Measurements from ENCODE around the gene CDH23. TPM values are rescaled to one million over a fixed set of nuclear protein-coding genes. Genes with fewer than 3 reads are reported as not detected.

Gene CDH23
- total and polyA plus RNA-seq, 9 of the 15 experiments (the other 6 are each of a cell fraction or from before 2014, with no cell fraction given): 0.18 to 1.2 (median 0.47) TPM

GRCh38 chr10:71812016-71812912 is 415.5 kb downstream of the CDH23 start (continued):
- TF ChIP-seq, protein P1, sequence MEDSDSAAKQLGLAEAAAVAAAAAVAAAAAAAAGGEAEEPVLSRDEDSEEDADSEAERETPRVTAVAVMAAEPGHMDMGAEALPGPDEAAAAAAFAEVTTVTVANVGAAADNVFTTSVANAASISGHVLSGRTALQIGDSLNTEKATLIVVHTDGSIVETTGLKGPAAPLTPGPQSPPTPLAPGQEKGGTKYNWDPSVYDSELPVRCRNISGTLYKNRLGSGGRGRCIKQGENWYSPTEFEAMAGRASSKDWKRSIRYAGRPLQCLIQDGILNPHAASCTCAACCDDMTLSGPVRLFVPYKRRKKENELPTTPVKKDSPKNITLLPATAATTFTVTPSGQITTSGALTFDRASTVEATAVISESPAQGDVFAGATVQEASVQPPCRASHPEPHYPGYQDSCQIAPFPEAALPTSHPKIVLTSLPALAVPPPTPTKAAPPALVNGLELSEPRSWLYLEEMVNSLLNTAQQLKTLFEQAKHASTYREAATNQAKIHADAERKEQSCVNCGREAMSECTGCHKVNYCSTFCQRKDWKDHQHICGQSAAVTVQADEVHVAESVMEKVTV (CRISPR knock-in tag; IDR thresholded peaks at IDR 0.05): peak; percentile 93
- TF ChIP-seq MEIS2 (IDR thresholded peaks at IDR 0.05; ENCODE audit: partially characterized antibody) (peak; percentile 77), HMGN3 (IDR thresholded peaks at IDR 0.05; ENCODE audit: borderline replicate concordance, extremely low read depth, insufficient read length, low read depth, low read length) (peak; percentile 24), ELF1 (tag; IDR thresholded peaks at IDR 0.05) (no peak), XRCC5 (IDR thresholded peaks at IDR 0.05; ENCODE audit: low read depth, low read length) (peak; percentile 90), ZNF551 (CRISPR knock-in tag; IDR thresholded peaks at IDR 0.05) (no peak), KHSRP (IDR thresholded peaks at IDR 0.05) (no peak), MYC (IDR thresholded peaks at IDR 0.05; ENCODE audit: low read depth, low read length) (peak; percentile 90), MYC (CRISPR knock-in tag; IDR thresholded peaks at IDR 0.05; ENCODE audit: borderline replicate concordance, low read depth) (peak; percentile 67; the same call in 1 of the 2 replicates), SMC3 (conservative IDR thresholded peaks at IDR 0.05; ENCODE audit: insufficient read depth, low read depth, low read length) (peak; percentile 92), L3MBTL2 (IDR thresholded peaks at IDR 0.05) (peak; percentile 78), ZNF79 (CRISPR knock-in tag; IDR thresholded peaks at IDR 0.05; ENCODE audit: low read depth) (no peak), MTA3 (IDR thresholded peaks at IDR 0.05; ENCODE audit: borderline replicate concordance) (peak; percentile 41; the same call in 1 of the 2 replicates), PBX2 (CRISPR knock-in tag; IDR thresholded peaks at IDR 0.05; ENCODE audit: low read depth) (no peak), PBX2 (tag; conservative IDR thresholded peaks at IDR 0.05; ENCODE audit: low read depth) (0 out of 2 replicates have a peak, but pooled peaks have one; percentile 18), ARHGAP35 (IDR thresholded peaks at IDR 0.05; ENCODE audit: partially characterized antibody) (no peak), ADNP (tag; IDR thresholded peaks at IDR 0.05) (no peak)
- TF ChIP-seq, protein P2, sequence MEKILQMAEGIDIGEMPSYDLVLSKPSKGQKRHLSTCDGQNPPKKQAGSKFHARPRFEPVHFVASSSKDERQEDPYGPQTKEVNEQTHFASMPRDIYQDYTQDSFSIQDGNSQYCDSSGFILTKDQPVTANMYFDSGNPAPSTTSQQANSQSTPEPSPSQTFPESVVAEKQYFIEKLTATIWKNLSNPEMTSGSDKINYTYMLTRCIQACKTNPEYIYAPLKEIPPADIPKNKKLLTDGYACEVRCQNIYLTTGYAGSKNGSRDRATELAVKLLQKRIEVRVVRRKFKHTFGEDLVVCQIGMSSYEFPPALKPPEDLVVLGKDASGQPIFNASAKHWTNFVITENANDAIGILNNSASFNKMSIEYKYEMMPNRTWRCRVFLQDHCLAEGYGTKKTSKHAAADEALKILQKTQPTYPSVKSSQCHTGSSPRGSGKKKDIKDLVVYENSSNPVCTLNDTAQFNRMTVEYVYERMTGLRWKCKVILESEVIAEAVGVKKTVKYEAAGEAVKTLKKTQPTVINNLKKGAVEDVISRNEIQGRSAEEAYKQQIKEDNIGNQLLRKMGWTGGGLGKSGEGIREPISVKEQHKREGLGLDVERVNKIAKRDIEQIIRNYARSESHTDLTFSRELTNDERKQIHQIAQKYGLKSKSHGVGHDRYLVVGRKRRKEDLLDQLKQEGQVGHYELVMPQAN (IDR thresholded peaks at IDR 0.05; ENCODE audit: borderline replicate concordance): peak; percentile 32; the same call in 1 of the 2 replicates
- TF ChIP-seq, protein P3, sequence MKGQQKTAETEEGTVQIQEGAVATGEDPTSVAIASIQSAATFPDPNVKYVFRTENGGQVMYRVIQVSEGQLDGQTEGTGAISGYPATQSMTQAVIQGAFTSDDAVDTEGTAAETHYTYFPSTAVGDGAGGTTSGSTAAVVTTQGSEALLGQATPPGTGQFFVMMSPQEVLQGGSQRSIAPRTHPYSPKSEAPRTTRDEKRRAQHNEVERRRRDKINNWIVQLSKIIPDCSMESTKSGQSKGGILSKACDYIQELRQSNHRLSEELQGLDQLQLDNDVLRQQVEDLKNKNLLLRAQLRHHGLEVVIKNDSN (CRISPR knock-in tag; IDR thresholded peaks at IDR 0.05): peak; percentile 92
